ENCODE data around the gene CROT.

DNA sequence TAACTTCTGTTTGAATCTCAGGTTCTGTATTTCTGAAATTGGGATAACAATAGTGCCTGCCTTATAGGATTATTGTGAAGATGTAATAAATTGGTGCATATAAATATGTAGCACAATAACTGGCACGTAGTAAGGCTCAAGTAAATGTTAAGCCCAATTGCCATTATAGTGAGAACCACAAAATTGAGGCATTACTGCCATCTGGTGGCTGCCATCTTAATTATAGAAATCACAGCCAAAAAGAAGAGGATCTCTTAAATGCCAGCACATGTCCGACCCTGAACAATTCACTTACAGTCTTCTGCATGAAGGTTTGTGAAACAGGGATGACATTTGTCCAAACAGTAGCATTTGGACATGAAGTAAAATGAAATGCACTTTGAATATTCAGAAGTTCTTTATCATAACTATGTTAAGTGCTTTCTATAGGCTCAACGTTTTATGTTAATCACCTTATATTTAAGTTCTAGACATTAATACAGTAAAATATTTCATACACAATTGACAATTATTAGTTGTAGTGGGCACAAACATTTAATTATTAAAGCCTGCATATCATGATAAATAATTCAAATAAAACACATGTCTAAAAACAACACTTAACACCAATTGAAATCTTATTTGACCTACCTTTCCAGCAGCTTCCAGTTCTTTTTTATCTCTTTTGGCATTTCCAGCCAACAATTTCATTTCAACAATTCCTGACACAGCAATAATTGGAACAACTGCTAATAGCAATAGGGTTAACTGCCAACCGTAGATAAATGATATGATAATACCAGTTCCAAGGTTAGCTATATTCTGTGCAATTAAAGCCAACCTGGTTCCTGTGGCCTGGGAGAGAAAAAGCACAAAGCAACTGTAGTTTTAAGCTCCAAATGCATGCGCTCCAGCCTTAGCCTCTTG is 71.5 kb downstream of the CROT start:
- TF ChIP-seq POLR2A (IDR thresholded peaks at IDR 0.05) = no peak
- TF ChIP-seq, protein P1, sequence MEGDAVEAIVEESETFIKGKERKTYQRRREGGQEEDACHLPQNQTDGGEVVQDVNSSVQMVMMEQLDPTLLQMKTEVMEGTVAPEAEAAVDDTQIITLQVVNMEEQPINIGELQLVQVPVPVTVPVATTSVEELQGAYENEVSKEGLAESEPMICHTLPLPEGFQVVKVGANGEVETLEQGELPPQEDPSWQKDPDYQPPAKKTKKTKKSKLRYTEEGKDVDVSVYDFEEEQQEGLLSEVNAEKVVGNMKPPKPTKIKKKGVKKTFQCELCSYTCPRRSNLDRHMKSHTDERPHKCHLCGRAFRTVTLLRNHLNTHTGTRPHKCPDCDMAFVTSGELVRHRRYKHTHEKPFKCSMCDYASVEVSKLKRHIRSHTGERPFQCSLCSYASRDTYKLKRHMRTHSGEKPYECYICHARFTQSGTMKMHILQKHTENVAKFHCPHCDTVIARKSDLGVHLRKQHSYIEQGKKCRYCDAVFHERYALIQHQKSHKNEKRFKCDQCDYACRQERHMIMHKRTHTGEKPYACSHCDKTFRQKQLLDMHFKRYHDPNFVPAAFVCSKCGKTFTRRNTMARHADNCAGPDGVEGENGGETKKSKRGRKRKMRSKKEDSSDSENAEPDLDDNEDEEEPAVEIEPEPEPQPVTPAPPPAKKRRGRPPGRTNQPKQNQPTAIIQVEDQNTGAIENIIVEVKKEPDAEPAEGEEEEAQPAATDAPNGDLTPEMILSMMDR (IDR thresholded peaks at IDR 0.05) = peak; percentile 39 to 93 (median 82)
